GM18511 (cell line): Measurements from ENCODE around the gene PCSK4.
"Not testable (repeated sequence)": the region's sequence is repeated elsewhere in the genome, so short reads cannot be mapped to it uniquely, and the experiment has no call there.

Source experiments
- ATAC-seq: cut with Tn5 transposase; IDR thresholded peaks from one replicate; pipeline ENCODE4 v1.9.1; 2021; ENCODE audit warnings: mild to moderate bottlenecking, moderate library complexity; ENCODE audit not compliant: unreplicated experiment

PCSK4 gene

DNA sequence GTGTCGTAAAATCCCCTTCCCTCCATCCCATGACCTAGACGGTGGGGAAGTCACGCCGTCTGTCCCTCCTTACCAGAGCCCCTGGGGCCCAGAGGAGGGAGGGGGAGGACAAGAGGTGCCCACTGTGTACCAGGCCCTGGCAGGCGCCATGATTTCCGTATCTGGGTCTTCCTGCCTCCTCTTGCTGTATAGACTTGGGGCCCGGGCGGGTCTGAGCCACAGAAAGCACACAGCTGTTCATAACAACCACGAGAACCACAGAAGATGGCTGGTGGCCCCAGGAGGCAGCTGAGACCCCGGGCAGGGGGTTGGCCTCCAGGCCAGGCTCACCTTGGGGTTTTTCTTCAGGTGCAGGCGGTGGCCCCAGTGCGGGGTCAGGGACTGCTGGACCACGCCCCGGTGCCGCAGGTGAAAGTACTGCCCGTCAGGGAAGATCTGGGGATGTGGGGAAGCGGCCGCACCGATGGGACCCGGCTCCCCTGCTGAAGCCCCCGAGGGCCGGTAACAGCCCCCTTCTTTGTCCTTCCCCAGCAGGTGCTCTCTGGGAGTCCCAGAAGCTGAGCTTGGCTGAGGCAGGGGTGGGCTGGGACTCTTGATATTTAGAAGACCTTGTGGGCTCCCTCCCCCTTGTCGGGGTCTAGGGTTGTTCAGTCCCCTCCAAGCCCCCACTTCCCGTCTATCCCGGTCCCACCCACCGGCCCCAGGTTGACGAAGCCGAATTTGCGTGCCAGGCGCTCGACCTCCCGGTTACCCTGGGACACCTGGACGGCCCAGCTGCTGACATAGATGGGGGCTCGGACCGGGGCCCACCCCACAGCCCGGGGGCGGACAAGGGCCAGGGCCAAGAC lies 463 bp downstream of the PCSK4 start:
- no peak for ATAC-seq

DNA sequence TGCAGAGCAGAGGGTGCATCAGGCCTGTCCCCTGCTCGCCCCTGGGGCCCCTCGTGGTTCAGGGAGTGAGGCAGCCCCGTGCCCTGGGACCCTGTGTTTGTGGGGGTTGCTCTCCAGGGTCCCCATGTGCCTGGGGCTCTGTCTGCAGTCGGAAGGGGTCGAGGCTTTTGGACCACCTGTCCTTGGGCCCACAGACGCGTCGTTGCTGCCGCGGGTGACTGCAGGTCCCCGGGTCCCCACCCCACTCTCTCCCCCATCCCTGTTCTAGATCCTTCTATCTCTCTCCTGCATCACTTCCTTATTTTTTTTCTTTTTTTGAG lies 1.9 kb downstream of the PCSK4 start:
- ATAC-seq, result no peak

DNA sequence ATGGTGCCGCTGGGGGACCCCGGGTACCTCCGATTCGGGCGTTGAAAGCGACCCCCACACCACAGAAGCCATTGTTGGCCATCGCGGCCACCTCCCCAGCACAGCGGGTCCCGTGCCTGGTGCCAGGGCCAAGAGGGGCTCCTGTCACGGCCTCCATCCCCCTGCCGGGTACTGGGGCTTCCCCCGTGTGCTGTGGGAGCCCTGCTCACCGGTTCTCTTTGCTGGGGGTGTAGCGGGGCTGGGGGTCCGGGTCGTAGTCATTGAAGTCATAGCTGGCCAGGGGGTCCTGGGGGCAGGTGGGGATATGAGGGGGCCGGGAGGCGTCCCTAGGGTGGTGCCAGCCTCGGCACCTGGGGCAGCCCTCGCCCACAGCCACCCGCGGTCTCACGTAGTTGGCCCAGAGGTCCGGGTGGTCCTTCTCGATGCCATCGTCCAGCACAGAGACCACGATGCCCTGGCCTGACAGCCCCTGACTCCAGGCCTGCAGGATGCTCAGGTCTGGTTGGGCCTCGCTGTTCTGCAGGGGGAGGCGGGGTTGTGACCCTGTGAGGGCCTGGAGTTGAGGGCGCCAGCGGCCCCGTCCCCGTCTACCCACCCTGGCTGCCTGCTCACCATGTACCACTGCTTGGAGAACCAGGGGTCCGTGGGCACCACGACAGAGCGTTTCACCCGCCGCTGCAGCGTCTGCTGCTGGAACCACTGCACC lies 2.4 kb downstream of the PCSK4 start:
- ATAC-seq, result no peak

DNA sequence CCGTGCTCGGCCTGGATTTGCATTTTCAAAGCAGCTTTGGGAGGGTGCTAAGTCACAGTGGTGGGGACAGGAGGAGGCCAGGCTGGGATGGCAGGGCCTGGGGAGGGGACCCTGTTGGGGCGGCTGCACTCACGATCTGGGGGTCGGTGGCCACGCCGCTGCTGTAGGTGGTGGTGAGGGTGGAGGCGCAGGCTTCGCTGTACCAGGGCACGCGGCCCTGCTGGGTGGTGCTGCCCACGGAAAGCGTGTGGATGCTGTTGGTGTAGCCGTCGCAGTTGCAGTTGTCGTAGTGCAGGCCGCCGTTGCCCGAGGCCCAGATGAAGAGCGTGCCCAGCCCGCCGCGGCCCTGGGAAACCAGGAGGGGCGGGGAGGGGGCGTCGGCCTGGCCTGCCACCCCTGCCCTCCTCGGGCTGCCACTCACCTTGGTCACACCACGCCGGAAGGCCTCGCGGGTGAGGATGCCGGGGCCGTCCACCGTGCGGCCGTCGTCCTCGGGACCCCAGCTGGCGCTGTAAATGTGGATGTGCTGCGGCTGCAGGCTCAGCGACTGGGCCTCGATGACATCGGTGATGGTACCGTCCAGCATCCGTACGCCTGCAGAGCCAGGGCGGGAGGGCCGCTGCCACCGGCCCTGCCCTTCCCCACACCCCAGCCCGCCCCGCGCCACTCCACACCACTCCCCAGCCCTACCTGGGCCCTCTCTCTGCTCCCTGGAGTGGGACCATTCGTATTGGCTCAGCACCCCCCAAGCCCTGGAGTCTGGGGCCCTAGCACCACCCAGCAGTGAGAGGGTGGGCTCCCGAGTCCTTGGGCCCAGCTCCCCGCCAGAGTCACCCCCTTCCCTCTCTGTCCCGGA lies 3.2 kb downstream of the PCSK4 start:
- ATAC-seq, result no peak

DNA sequence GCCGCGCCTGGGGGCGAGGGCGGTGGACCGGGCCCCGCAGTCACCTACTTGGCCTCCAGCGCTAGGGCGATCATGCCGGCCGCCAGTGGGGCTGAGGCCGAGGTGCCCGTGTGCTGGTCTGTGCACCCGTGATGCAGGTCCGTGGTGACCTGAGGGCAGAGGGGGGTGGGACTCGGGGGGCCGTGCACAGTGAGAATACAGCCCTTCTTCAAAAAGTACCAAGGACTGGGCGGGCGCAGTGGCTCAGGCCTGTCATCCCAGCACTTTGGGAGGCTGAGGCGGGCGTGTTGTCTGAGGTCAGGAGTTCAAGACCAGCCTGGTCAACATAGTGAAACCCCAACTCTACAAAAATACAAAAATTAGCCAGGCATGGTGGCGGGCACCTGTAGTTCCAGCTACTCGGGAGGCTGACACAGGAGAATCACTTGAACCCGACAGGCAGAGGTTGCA lies 6.1 kb downstream of the PCSK4 start:
- no peak for ATAC-seq

DNA sequence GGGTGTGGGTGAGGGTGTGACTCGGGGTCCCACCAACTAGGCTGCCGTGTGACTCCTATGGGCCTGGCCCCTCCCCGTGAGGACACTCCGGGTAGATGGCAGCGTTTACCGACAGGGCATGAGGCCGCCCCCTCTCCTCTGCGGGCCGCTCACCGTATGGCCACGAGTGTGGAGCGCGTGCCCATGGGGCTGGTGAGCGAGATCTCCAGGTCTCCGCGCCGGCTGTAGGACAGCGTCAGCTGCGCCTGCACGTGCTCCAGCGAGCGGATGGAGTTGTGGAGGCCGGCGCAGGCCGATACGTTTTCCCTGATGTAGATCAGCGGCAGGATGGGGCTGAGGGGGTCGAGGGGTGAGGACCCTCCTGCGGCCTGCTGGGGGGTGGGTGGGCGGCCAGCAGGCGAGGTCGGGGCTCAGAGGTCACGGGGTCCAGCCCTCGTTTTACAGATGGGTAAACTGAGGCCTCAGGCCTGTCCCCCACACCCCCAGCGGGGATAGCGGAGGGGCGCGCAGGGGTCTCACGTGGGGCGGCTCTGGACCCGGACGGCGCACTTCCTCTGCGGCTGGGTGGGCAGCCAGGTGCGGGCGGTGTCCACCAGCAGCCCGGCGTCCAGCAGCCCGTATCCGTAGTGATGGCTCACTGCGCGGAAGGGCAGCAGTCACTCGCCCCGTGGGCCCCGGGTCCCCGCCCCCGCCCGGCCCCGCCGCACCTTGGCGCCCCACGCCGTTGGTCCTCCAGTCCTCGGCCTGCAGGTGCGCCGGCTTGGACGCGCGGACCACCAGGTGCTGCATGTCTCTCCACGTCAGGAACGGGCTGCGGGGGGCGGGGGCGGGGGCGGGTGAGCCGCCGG lies 6.8 kb downstream of the PCSK4 start:
- no peak for ATAC-seq

DNA sequence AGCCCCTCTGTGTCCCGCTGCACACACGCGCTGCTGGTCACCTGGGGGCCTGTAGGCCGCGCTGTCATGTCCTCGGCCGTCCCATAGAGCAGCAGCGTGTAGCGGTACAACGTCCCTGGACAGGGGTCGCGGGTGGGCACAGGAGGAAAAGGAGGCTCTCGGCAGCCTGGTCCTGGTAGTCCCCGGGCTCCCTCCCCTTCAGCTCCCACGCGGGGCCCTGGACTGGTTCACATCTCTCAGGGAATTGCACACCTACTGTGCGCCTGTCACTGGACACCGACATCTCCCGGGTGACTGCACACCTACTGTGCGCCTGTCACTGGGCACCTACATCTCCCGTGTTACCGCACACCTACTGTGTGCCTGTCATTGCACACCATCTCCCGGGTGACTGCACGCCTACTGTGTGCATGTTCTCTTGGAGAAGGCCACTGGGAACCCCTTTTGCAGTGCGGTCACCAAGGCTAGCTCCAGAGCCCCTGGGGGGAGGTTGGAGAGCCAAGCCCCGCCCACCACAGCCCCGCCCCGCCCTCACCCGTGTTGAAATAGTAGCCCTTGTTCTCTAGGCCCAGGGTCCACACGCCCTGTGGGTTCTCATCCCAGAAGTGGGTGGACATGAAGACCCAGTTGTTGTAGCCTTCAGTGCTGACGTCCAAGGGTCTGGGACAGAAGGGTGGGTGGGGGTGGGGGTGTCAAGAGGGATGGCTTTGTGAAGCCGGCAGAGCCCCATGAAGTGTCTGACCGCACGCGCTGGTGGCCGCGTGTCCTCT lies 7.6 kb downstream of the PCSK4 start:
- ATAC-seq, result no peak

DNA sequence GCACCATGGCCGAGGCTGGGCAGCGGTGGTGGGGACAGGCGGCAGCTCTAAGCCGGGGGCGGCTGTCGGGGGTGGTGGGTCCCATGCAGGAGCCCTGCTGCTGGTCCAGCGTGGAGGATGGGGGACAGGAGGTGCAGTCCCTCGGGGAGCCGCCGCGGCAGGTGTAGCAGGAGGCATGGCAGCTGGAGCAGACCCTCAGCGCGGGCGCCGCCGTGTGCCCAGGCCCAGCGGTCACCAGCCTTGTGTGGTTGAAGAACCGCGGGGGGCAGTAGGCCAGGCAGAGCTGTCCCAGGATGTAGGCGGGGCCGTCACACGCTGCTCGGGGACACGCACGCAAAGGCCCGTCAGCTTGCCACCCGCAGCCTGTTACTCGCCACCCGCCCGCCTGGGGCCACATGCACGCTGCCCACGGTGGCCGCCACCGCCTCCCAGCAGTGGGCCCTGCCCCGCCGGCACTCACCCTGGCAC lies 8.2 kb downstream of the PCSK4 start:
- ATAC-seq, result no peak

DNA sequence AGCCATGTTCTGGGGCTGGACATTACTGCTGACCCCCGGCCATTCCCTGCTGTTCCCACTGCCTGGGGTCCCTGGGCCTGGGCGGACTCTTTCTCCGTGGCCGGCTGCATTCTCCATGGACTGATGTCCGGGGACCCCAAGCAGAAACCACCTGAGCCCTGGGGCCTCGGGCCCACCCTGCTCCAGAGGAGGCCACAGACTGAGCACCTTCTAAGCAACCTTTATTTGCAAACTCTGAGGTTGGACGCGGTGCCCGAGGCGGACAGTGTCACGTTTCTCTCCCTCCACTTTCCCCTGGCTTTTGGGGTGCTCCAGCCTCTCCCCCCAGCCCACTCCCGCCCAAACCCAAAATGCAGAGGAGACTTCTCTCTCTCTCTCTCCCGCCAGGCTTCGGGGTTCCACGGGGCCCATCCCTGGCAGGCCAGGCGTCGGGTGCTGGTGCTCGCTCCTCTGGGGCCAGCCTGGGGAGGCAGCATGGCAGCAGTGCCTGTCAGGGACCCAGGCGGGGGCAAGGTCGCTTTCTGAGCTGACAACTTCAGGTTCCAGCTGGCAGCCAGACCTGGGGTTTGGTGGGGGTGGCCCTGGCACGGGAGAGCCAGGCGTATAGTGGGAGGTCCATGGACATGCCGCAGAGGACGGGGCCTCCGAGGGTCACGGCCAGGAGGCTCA lies 8.8 kb downstream of the PCSK4 start:
- ATAC-seq, result no peak

DNA sequence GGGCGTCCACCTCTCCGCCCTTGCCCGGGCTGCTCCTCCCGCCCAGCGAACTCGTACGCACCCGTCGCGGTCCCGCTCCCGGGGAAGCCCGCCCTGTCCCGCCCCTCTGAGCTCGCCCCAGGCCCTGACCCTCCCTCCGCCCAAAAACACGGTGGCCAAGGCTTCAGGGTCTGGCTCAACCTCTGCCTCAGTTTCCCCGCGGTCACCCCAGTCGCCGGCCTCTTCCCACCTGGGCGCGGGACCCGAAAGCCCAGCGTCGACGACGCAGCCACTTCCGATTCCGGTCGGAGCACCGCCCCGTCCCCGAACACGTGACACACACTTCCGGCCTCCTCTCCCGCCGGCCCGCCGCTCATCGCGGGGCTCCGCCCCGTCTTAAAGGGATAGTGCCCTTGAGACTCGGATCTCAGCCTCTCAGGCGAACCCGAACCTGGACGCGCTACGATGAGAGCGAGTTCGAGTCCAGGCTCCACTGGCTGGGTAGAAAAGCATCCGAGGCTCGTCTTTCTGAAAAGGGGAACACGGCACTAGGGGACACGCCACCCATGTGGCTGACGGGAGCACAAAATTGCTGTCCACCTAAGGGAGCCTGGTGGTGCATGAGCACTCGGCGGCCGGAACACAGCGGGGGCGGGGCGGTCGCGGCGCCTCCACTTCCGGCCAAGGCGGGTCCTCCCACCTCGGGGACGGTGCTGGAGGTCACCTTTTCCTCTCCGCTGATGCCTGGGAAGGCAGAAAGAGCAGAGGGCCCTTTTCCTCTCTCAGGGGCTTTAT lies 11.0 kb downstream of the PCSK4 start, which contains the start of gene C19orf25:
TSS of gene C19orf25 (minus strand) at position 282 of the 774 bp plus-strand sequence. CDS start 312 bp downstream, outside the sequence.
- ATAC-seq, result peak; percentile 92

DNA sequence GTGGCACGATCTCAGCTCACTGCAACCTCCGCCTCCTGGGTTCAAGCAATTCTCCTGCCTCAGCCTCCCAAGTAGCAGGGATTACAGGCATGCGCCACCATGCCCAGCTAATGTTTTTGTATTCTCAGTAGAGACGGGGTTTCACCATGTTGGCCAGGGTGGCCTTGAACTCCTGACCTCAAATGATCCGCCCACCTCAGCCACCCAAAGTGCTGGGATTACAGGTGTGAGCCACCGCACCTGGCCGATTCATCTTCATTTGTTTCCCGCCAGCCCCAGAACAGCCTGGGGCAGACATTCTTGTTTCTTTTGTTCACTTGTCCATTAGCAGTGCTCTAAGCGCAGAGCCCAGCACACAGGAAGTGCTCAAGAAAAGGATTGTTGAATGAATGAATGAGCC lies 13.1 kb downstream of the PCSK4 start:
- ATAC-seq, result not testable (repeated sequence)

DNA sequence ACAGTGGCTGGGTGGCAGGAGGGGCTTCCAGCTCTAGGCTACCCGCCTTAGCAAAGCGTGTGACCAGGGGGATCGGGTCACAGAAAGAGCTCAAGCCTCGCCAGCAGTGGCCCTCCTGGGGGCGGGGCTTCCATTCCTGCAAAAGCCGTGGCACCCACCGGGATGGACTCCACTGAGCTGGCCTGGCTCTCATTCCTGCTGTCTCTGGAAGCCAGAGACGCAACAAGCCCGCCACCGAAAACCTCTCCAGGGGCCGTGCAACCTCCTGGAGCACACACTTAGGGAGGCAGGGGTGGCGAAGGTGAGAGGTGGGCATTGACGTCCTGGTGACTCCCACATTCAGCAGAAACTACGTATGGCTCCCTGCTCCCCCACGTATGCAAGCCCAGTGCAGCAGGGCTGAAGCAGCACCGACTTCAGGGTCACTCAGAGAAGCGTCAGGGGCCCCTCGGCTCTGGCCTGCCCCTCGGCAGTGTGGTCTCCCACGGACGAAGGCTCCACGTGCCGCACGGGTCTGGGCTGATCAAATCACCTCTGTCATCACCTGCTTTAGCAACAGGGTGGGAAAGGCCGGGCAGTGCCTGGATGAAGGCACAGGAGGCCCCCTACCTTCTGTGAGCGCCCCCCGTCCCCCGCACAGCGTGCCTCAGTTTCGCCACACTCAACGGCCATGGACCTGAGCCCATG lies 14.3 kb downstream of the PCSK4 start:
- ATAC-seq, result no peak

DNA sequence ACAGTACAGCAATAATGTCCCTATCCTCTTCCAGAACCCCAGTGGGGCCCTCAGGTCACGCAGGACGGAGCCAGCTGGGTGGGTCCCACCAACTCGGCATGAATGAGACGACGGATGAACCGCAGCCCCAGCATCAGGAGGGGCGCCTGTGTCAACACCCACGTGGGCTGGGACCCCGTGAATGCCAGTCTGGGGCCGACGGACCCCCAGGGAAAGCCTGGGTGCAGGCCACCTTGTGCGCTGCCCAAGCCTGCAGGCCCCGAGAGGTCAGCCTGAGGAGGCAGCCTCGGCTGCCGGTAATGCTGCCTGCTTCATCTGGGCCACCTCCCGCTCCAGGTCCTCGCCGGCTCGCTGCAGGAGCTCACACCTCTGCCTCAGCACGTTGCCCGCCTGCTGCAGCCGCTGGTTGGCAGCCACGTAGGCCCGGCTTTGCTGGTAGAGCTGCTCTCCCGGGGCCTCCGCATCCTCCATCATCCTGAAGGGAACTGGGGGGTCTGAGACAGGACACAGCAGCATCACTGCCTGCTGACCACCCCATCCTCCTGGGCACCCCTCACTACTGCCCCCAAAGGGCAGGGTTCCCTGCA lies 15.3 kb downstream of the PCSK4 start:
- no peak for ATAC-seq

DNA sequence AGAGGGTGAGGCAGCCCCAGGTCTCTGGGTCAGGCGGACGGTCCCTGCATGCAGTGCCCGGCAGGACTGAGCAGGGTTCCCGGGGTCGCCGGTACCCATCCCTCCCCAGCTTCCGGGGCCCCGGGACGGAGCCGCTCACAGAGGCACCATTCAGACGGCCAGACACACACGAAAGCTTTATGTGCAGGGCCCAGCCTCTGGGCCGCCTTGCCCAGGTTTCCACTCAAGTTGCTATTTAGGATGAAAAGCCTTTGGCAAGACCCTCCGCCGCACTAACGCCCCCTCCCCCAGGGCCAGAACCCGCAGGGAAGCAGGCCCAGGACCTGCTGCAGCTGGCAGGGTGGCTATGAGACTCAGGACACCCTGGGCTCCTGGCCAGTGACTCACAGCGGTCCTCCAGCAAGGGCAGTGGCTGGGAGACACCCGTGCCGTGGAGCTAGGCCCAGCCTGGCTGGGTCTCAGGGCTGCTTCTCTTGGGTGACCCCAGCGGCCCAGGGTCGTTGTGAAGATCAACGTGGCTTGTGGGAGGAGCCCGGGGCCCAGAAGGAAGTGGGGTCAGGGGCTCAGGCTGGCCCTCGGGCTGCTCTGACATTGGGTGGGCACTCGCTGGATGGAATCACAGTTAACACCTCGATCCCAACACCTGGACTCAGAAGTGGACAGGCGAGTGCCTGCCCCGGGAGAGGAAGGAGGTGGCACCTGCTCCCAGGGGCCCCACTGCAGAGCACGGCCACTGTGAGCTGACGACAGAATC lies 16.0 kb downstream of the PCSK4 start:
- ATAC-seq, result no peak

DNA sequence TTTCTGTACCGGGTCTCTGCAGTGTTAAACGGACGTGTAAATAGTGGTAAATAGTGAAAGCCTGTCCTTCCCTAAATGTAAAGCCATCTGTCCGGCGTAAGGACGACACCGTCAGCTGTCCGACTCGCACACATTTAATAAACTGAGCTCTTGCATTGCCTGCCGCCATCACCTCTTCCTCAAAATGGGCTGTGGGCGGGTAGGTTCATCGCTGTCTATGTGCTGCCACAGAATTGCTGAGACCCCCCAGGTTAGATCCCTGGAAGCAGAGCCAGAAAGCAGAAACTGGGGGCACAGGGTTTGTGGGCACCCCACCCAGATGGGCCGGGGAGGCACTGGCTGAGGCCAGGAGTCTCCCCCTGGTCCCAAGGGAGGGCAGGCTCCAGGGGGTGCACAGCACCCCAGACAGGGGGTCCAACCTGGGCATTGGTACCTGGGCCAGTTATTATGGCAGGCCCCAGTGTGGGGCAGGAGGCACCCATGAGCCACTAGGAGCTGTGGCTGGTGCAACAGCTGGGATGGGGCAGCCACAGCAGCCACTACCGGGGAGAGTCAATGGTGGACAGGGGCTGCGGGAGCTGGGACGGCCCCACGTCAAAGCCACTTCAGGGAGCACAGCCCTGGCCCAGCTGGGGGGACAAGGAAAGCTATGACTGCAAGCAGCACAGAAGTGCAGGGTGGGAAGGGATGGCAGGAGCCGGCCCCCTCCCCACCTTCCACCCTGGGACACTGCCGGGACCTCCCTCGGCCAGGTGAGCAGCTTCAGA lies 16.9 kb downstream of the PCSK4 start:
- ATAC-seq, result no peak
